Loucy (cell line): ENCODE measurements around the gene PHYKPL.

Experiments
- H2AFZ ChIP-seq: fragments of 200-600 bp; sonication (generic); 2 replicates; pipeline ENCODE4 v1.6.0; 2016; ENCODE audit warnings: antibody characterized with exemption, mild to moderate bottlenecking, low read length, moderate library complexity
- H3F3A ChIP-seq: fragments of 200-600 bp; 2 replicates; pipeline ENCODE4 v1.6.0; 2016; ENCODE audit warnings: antibody characterized with exemption, low read depth, mild to moderate bottlenecking
- H3K27me3 ChIP-seq: fragments of 200-600 bp; sonication (generic); 2 replicates; pipeline ENCODE4 v1.6.1; 2014; ENCODE audit warnings: low read length, mild to moderate bottlenecking; ENCODE audit not compliant: insufficient read depth, poor library complexity, severe bottlenecking
- H3K36me3 ChIP-seq: fragments of 200-600 bp; sonication (generic); 2 replicates; pipeline ENCODE4 v1.6.1; 2016; ENCODE audit warnings: low read length; ENCODE audit not compliant: insufficient read depth
- H3K4me1 ChIP-seq: fragments of 200-600 bp; sonication (generic); 2 replicates; pipeline ENCODE4 v1.5.1; 2014; ENCODE audit warnings: low read length, mild to moderate bottlenecking; ENCODE audit not compliant: insufficient read depth, poor library complexity, severe bottlenecking
- H3K4me2 ChIP-seq: fragments of 200-600 bp; sonication (generic); 2 replicates; pipeline ENCODE4 v1.6.0; 2014; ENCODE audit warnings: antibody characterized with exemption, low read length, low read depth, mild to moderate bottlenecking; ENCODE audit not compliant: poor library complexity, severe bottlenecking
- H3K4me3 ChIP-seq: fragments of 200-600 bp; sonication (generic); 2 replicates; pipeline ENCODE4 v1.5.1; 2014; ENCODE audit warnings: low read length, mild to moderate bottlenecking, mixed read lengths; ENCODE audit not compliant: poor library complexity, severe bottlenecking
- H3K79me2 ChIP-seq: fragments of 200-600 bp; sonication (generic); 2 replicates; pipeline ENCODE4 v1.6.1; 2014; ENCODE audit warnings: low read length; ENCODE audit not compliant: insufficient read depth
- H3K9ac ChIP-seq: fragments of 200-600 bp; sonication (generic); 2 replicates; pipeline ENCODE4 v1.6.0; 2014; ENCODE audit warnings: mild to moderate bottlenecking, low read depth, low read length, moderate library complexity; ENCODE audit not compliant: poor library complexity, severe bottlenecking
- H3K9me2 ChIP-seq: fragments of 200-600 bp; sonication (generic); replicated peaks from 2 replicates; pipeline ENCODE4 v1.6.1; 2016; ENCODE audit warnings: low read depth, low read length, mixed read lengths
- H3K9me3 ChIP-seq: fragments of 200-600 bp; sonication (generic); 2 replicates; pipeline ENCODE4 v1.6.1; 2014; ENCODE audit warnings: mild to moderate bottlenecking, antibody characterized with exemption, low read length, low read depth; ENCODE audit not compliant: insufficient read depth
- H4K20me1 ChIP-seq: fragments of 200-600 bp; sonication (generic); 2 replicates; pipeline ENCODE4 v1.6.0; 2014; ENCODE audit warnings: antibody characterized with exemption, low read length, mild to moderate bottlenecking; ENCODE audit not compliant: insufficient read depth, poor library complexity, severe bottlenecking
- EZH2phosphoT487 ChIP-seq: fragments of 200-600 bp; IDR thresholded peaks from 2 replicates; pipeline ENCODE4 v1.6.1; 2018; ENCODE audit warnings: antibody characterized with exemption, mild to moderate bottlenecking, moderate library complexity, borderline replicate concordance
- TF ChIP-seq, protein P1 (sequence below): fragments of 200-600 bp; sonication (generic); conservative IDR thresholded peaks from 2 replicates; pipeline ENCODE4 v1.5.1; 2014; ENCODE audit warnings: mild to moderate bottlenecking, antibody characterized with exemption, low read length

Gene PHYKPL

DNA sequence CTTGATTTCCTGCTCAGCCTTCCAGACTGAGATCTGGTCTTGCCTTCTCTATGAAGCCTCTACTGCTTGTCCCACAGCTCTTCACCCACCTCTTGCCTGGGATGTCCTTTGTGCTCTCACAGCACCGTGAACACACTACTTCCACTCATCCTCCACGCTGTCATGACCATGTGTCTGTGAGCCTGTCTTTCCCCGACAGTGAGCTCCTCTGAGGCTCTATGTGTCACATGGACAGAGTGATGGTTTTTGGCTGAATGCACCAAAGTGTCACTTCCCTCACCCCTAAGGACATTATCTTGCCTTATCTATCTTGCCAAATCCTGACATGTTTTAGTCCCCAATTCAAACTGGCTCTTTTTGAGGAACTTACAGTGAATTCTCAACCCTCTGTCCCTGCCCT lies 11.3 kb downstream of the PHYKPL start:
- no peaks in the 10 kb centered on the region for H4K20me1 ChIP-seq
- no peak overlapping the region for H3K9ac ChIP-seq
- no peak overlapping the region for H3K4me3 ChIP-seq
- H2AFZ ChIP-seq = no peak overlapping the region
- TF ChIP-seq EZH2phosphoT487 = no peak
- TF ChIP-seq, protein P1, sequence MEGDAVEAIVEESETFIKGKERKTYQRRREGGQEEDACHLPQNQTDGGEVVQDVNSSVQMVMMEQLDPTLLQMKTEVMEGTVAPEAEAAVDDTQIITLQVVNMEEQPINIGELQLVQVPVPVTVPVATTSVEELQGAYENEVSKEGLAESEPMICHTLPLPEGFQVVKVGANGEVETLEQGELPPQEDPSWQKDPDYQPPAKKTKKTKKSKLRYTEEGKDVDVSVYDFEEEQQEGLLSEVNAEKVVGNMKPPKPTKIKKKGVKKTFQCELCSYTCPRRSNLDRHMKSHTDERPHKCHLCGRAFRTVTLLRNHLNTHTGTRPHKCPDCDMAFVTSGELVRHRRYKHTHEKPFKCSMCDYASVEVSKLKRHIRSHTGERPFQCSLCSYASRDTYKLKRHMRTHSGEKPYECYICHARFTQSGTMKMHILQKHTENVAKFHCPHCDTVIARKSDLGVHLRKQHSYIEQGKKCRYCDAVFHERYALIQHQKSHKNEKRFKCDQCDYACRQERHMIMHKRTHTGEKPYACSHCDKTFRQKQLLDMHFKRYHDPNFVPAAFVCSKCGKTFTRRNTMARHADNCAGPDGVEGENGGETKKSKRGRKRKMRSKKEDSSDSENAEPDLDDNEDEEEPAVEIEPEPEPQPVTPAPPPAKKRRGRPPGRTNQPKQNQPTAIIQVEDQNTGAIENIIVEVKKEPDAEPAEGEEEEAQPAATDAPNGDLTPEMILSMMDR = no peak
- no peaks in the 10 kb centered on the region for H3K9me2 ChIP-seq
- no peak overlapping the region for H3K4me2 ChIP-seq
- peaks cover 2% of the 10 kb centered on the region; the same call in 1 of the 2 replicates for H3K36me3 ChIP-seq
- H3K9me3 ChIP-seq = no peaks in the 10 kb centered on the region
- H3K79me2 ChIP-seq = no peaks in the 10 kb centered on the region
- H3F3A ChIP-seq = no peaks in the 10 kb centered on the region
- H3K27me3 ChIP-seq = no peaks in the 10 kb centered on the region
- H3K4me1 ChIP-seq = no peaks in the 10 kb centered on the region

DNA sequence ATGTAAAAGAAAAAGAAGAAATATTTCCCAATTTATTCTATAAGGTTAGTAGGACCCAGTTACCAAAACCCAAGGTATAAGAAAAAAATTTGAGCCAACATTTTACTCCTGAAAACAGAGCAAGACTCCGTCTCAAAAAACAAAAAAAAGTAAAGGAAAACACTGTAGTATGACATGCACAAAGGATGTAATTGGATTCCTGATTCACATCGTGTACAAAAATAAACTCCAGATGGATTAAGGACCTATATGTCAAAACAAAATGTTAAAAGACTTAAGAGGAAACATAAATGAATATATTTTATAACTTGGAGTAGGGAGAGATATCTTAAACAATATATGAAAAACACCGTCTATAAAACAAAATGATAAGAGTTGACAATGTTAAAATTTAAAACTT lies 13.8 kb downstream of the PHYKPL start:
- H3K36me3 ChIP-seq = peaks cover 11% of the 10 kb centered on the region; the same call in 1 of the 2 replicates
- H3K4me2 ChIP-seq = no peak overlapping the region
- H3K9me2 ChIP-seq = no peaks in the 10 kb centered on the region
- no peak overlapping the region for H2AFZ ChIP-seq
- no peaks in the 10 kb centered on the region for H3F3A ChIP-seq
- H3K27me3 ChIP-seq = no peaks in the 10 kb centered on the region
- no peaks in the 10 kb centered on the region for H3K9me3 ChIP-seq
- no peak overlapping the region for H3K4me3 ChIP-seq
- no peaks in the 10 kb centered on the region for H4K20me1 ChIP-seq
- H3K4me1 ChIP-seq = no peaks in the 10 kb centered on the region
- no peaks in the 10 kb centered on the region for H3K79me2 ChIP-seq
- H3K9ac ChIP-seq = no peak overlapping the region
- TF ChIP-seq EZH2phosphoT487 = no peak
- TF ChIP-seq, protein P1 = no peak

DNA sequence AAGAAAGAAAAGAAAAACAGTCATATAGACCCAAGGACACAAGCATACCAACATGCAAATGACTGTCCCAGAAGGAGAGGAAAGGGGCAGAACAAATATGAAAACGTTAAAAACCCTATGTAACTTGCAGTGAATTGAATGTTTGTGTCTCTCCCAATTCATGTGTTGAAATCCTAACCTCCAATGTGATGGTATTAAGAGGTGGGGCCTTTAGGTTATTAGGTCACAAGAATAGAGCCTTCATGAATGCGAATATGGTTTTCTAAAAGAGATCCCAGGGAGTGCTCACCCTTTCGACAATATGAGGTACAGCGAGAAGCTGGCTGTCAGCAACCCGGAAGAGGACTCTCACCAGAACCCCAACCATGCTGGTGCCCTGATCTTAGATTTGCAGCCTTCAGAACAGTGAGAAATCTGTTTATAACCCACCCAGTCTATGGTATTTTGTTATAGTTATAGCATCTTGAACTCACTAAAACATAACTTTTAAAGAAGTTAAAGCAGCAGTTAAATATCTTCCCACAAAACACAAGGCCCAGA lies 14.3 kb downstream of the PHYKPL start:
- H3K4me2 ChIP-seq = no peak overlapping the region
- H3K4me3 ChIP-seq = no peak overlapping the region
- TF ChIP-seq EZH2phosphoT487 = no peak
- TF ChIP-seq, protein P1 = no peak
- no peaks in the 10 kb centered on the region for H4K20me1 ChIP-seq
- H3K36me3 ChIP-seq = peaks cover 16% of the 10 kb centered on the region; the same call in 1 of the 2 replicates
- H3K79me2 ChIP-seq = no peaks in the 10 kb centered on the region
- no peaks in the 10 kb centered on the region for H3K4me1 ChIP-seq
- no peaks in the 10 kb centered on the region for H3K27me3 ChIP-seq
- H3F3A ChIP-seq = no peaks in the 10 kb centered on the region
- no peaks in the 10 kb centered on the region for H3K9me3 ChIP-seq
- H2AFZ ChIP-seq = no peak overlapping the region
- no peak overlapping the region for H3K9ac ChIP-seq
- H3K9me2 ChIP-seq = no peaks in the 10 kb centered on the region
